Central memory CD4-positive, alpha-beta T cell (primary cell): ENCODE measurements around the gene HDAC6.
"Not testable (repeated sequence)": the region's sequence is repeated elsewhere in the genome, so short reads cannot be mapped to it uniquely, and the experiment has no call there.

Source experiments
- DNase-seq: peaks from one replicate; pipeline ENCODE4 v3.0.0; 2022

The HDAC6 gene

GRCh38 chrX:48789366-48790220 lies 12.3 kb upstream of the HDAC6 start:
- DNase-seq: no peak

- DNase-seq: no peak
Observed at GRCh38 chrX:48790477-48790876, 11.4 kb upstream of the HDAC6 start.

- no peak for DNase-seq
Observed at GRCh38 chrX:48791063-48791820, 10.6 kb upstream of the HDAC6 start.

- DNase-seq: no peak
Observed at GRCh38 chrX:48792219-48792618, 9.6 kb upstream of the HDAC6 start.

GRCh38 chrX:48793935-48794334 lies 7.9 kb upstream of the HDAC6 start:
- no peak for DNase-seq

- no peak for DNase-seq
Observed at GRCh38 chrX:48794340-48794910, 7.4 kb upstream of the HDAC6 start.

- DNase-seq: no peak
Observed at GRCh38 chrX:48794911-48795515, 6.9 kb upstream of the HDAC6 start.

- no peak for DNase-seq
Observed at GRCh38 chrX:48798318-48798717, 3.5 kb upstream of the HDAC6 start.

- no peak for DNase-seq
Observed at GRCh38 chrX:48800574-48801279, 1.1 kb upstream of the HDAC6 start.

- no peak for DNase-seq
Observed at GRCh38 chrX:48802089-48802904, 430 bp downstream of the HDAC6 start.

- DNase-seq: no peak
Observed at GRCh38 chrX:48802905-48803200, 986 bp downstream of the HDAC6 start.

- DNase-seq: no peak
Observed at GRCh38 chrX:48806081-48806480, 4.2 kb downstream of the HDAC6 start.

- DNase-seq: no peak
Observed at GRCh38 chrX:48813644-48814043, 11.8 kb downstream of the HDAC6 start.

GRCh38 chrX:48814722-48815121 lies 12.9 kb downstream of the HDAC6 start:
- DNase-seq: no peak

- DNase-seq: no peak
Observed at GRCh38 chrX:48815266-48815665, 13.4 kb downstream of the HDAC6 start.

GRCh38 chrX:48816014-48816810 lies 14.3 kb downstream of the HDAC6 start:
- DNase-seq: no peak

GRCh38 chrX:48818098-48818497 lies 16.2 kb downstream of the HDAC6 start:
- no peak for DNase-seq

GRCh38 chrX:48818866-48819265 lies 17.0 kb downstream of the HDAC6 start:
- DNase-seq: no peak

- DNase-seq: not testable (repeated sequence)
Observed at GRCh38 chrX:48819394-48819793, 17.5 kb downstream of the HDAC6 start.

GRCh38 chrX:48823053-48823452 lies 21.2 kb downstream of the HDAC6 start:
- no peak for DNase-seq

- no peak for DNase-seq
Observed at GRCh38 chrX:48824066-48824465, 22.2 kb downstream of the HDAC6 start.
